Raji (cell line): ENCODE results near the gene FCRL3.

Experiments
- POLR2A ChIP-seq: IDR thresholded peaks from 2 replicates; pipeline ENCODE4 v1.6.1; 2011; ENCODE audit warnings: low read depth, low read length, control low read depth; ENCODE audit not compliant: insufficient read depth

The FCRL3 gene

GRCh38 chr1:157641177-157641576 lies 59.4 kb downstream of the FCRL3 start:
- no peak for TF ChIP-seq POLR2A

DNA sequence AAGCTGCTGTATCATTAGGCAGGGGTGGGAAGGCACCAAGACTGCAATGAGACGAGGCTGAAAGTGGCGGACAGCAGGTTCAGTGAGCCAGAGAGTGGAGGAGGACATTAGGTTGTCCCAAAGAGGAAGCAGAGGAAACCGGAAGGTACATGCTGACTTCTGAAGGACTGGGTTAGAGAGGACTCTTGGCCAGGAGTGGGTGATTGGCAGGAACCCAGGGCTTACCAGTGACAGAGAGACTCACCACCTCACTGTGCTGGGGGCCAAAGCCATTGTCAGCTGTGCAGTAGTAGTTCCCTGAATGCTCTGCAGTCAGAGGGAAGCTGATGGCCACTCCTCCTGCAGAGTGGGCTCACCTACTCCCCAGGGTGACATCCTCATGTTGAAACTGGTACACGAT lies 60.8 kb downstream of the FCRL3 start:
- no peak for TF ChIP-seq POLR2A

DNA sequence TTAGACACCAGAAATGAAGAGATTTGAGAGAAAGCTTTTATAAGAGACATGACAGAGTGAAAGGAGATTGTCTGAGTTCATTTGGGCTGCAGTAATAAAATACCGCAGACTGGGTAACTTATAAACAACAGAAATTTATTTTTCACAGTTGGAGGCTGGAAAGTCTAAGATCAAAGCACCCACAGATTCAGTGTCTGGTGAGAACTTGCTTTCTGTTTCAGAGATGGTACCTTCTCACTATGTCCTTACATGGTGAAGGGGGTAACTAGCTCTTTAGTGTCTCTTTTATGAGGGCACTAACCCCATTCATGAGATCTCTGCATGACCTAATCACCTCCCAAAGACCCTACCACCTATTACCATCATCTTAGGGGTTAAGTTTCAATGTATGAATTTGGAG lies 71.8 kb downstream of the FCRL3 start:
- no peak for TF ChIP-seq POLR2A
